SK-N-SH (cell line): ENCODE results near the gene CACNA2D3. TPM values are rescaled to one million over a fixed set of nuclear protein-coding genes. Genes with fewer than 3 reads are reported as not detected.
A peak's percentile ranks its signal among the peaks of the same experiment; 100 is the strongest.
"Not testable (repeated sequence)": the region's sequence is repeated elsewhere in the genome, so short reads cannot be mapped to it uniquely, and the experiment has no call there.

ENCODE experiments used
- CTCF ChIA-PET: fragments of 300-600, 350-600 bp; formaldehyde crosslinking; extraction: SDS; loops from one replicate; lab custom pipeline; 2021; lab: Yijun Ruan, JAX
- POLR2A ChIA-PET: fragments of 350-600 bp; sonication (Branson Sonifier 250); formaldehyde crosslinking; extraction: SDS; loops from one replicate; lab custom pipeline; 2020; ENCODE audit warnings: antibody characterized with exemption, inconsistent platforms; lab: Yijun Ruan, JAX
- DNase-seq: peaks from one replicate; pipeline ENCODE4 v3.0.0; 2012
- H2AFZ ChIP-seq: fragments of 200-600 bp; sonication (generic); 2 replicates; pipeline ENCODE4 v1.8.1; 2016; ENCODE audit warnings: antibody characterized with exemption, mild to moderate bottlenecking, low read depth
- H3F3A ChIP-seq: fragments of 200-600 bp; sonication (generic); replicated peaks from 2 replicates; pipeline ENCODE3; 2016; ENCODE audit warnings: antibody characterized with exemption, mild to moderate bottlenecking; ENCODE audit not compliant: insufficient read depth
- H3K27ac ChIP-seq, 2 experiments: fragments of 200-500 bp in 1 of 2; fragments of 200-600 bp in 1 of 2; sonication (Bioruptor generic) in 1 of 2; sonication (generic), shearing (Covaris generic) in 1 of 2; 2 replicates each; pipeline versions ENCODE4 v1.5.1 to v1.6.1; 2014 to 2016; ENCODE audit warnings: low read depth in 2 of 2, inconsistent platforms in 1 of 2, low read length in 1 of 2, mild to moderate bottlenecking in 1 of 2, mixed read lengths in 1 of 2
- H3K27me3 ChIP-seq: fragments of 200-600 bp; sonication (generic), shearing (Covaris generic); 2 replicates; pipeline ENCODE4 v1.6.1; 2016; ENCODE audit warnings: mixed run types; ENCODE audit not compliant: insufficient read depth
- H3K36me3 ChIP-seq, 2 experiments: fragments of 200-500 bp in 1 of 2; fragments of 200-600 bp in 1 of 2; sonication (Bioruptor generic) in 1 of 2; sonication (generic) in 1 of 2; replicated peaks in 1 of 2; 2 replicates each; pipeline versions ENCODE3 to v1.5.1; 2014 to 2016; ENCODE audit warnings: low read length in 1 of 2, mild to moderate bottlenecking in 1 of 2; ENCODE audit not compliant: insufficient read depth in 2 of 2, control insufficient read depth in 1 of 2
- H3K4me1 ChIP-seq, 2 experiments: fragments of 200-500 bp in 1 of 2; fragments of 200-600 bp in 1 of 2; sonication (Bioruptor generic) in 1 of 2; sonication (generic), shearing (Covaris generic) in 1 of 2; 2 replicates each; pipeline versions ENCODE4 v1.5.1 to v1.6.1; 2014 to 2016; ENCODE audit warnings: low read depth in 1 of 2, low read length in 1 of 2, mixed run types in 1 of 2; ENCODE audit not compliant: insufficient read depth in 2 of 2, control insufficient read depth in 1 of 2
- H3K4me2 ChIP-seq: fragments of 200-600 bp; sonication (generic), shearing (Covaris generic); 2 replicates; pipeline ENCODE4 v1.6.1; 2017; ENCODE audit warnings: mixed run types
- H3K4me3 ChIP-seq, 2 experiments: fragments of 200-500 bp in 1 of 2; fragments of 200-600 bp in 1 of 2; sonication (Bioruptor generic) in 1 of 2; sonication (generic), shearing (Covaris generic) in 1 of 2; 2 replicates each; pipeline versions ENCODE4 v1.5.1 to v1.8.1; 2014 to 2016; ENCODE audit warnings: low read depth in 2 of 2, inconsistent platforms in 1 of 2, low read length in 1 of 2, mild to moderate bottlenecking in 1 of 2, mixed read lengths in 1 of 2, moderate library complexity in 1 of 2
- H3K79me2 ChIP-seq: fragments of 200-600 bp; sonication (generic); 2 replicates; pipeline ENCODE4 v1.8.1; 2017; ENCODE audit warnings: mild to moderate bottlenecking; ENCODE audit not compliant: insufficient read depth
- H3K9ac ChIP-seq: fragments of 200-600 bp; sonication (generic); 2 replicates; pipeline ENCODE4 v1.6.1; 2017; ENCODE audit warnings: mixed run types
- H3K9me2 ChIP-seq: fragments of 200-600 bp; sonication (generic); 2 replicates; pipeline ENCODE4 v1.6.1; 2017; ENCODE audit warnings: mixed run types
- H3K9me3 ChIP-seq: fragments of 200-600 bp; sonication (generic); 2 replicates; pipeline ENCODE4 v1.6.1; 2017; ENCODE audit warnings: mixed run types, mild to moderate bottlenecking, moderate library complexity
- H4K20me1 ChIP-seq: fragments of 200-600 bp; sonication (generic); 2 replicates; pipeline ENCODE4 v1.6.1; 2017; ENCODE audit warnings: mild to moderate bottlenecking, mixed run types; ENCODE audit not compliant: insufficient read depth
- FOSL2 ChIP-seq: IDR thresholded peaks from 2 replicates; pipeline ENCODE4 v1.4.0; 2012; ENCODE audit warnings: low read depth, mild to moderate bottlenecking, moderate library complexity, borderline replicate concordance
- FOXM1 ChIP-seq: IDR thresholded peaks from 2 replicates; pipeline ENCODE4 v1.4.0; 2012; ENCODE audit warnings: low read depth, mild to moderate bottlenecking
- GABPA ChIP-seq: IDR thresholded peaks from 2 replicates; pipeline ENCODE4 v1.4.0; 2012; ENCODE audit warnings: low read depth, mild to moderate bottlenecking
- JUND ChIP-seq: IDR thresholded peaks from 2 replicates; pipeline ENCODE4 v1.4.0; 2012
- MEF2A ChIP-seq: IDR thresholded peaks from 2 replicates; pipeline ENCODE4 v1.4.0; 2012; ENCODE audit warnings: low read depth, borderline replicate concordance
- MXI1 ChIP-seq: IDR thresholded peaks from 2 replicates; pipeline ENCODE4 v1.6.1; 2012; ENCODE audit warnings: mild to moderate bottlenecking, low read depth, low read length, improper control_type of control experiment
- TEAD4 ChIP-seq: IDR thresholded peaks from 2 replicates; pipeline ENCODE4 v1.4.0; 2012; ENCODE audit warnings: mild to moderate bottlenecking, borderline replicate concordance; ENCODE audit not compliant: insufficient read depth
- WGBS: methylation state at CpG from one replicate; pipeline ENCODE4 v1.1.6; 2017; ENCODE audit warnings: low lambda C conversion rate; 5-methylcytosine and 5-hydroxymethylcytosine counted together
- polyA plus RNA-seq, 3 experiments: library from polyadenylated mRNA; depleted of rRNA; stranded (reverse); fragments of >200 nt; gene quantifications; 2 replicates each; pipeline ENCODE4 v1.2.3, GENCODE V29; 2012
- TF ChIP-seq, protein P1 (sequence below): fragments of 150-350 bp; IDR thresholded peaks from 2 replicates; pipeline ENCODE4 v1.6.1; 2017; ENCODE audit warnings: antibody characterized with exemption, low read length, low read depth, borderline replicate concordance
- TF ChIP-seq, protein P2 (sequence below): IDR thresholded peaks from 2 replicates; pipeline ENCODE4 v1.4.0; 2012; ENCODE audit warnings: low read depth, borderline replicate concordance

Gene CACNA2D3
- polyA plus RNA-seq, 1 of the 3 experiments (the other 2 are of a cell fraction), result 0.15 TPM

DNA sequence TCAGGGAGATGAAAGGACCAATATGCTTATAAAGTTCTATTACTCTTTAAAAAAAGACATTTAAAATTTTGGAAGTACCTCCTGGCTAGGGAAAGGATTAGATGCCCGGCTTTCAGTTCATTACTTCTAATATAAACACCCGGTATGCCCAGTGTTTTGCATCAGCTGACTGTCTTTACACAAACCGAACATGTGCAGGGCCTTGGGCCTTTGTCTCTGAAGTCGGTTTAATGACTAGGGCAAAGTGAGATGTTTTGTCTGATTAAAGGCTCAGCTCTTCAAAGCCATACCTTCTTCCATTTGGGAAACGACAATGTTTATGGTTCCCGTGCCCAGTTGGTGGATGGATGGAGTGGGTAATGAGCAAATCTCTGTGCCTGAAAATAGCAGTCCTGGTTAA is 984.8 kb downstream of the CACNA2D3 start:
- Histone ChIP-seq H2AFZ (no peak overlapping the region), H3K4me1 (no peaks in the 10 kb centered on the region), H3K4me3 (no peak overlapping the region), H4K20me1 (no peaks in the 10 kb centered on the region), H3K79me2 (no peaks in the 10 kb centered on the region), H3K9me3 (no peaks in the 10 kb centered on the region), H3F3A (peaks cover 7% of the 10 kb centered on the region), H3K9ac (no peak overlapping the region), H3K27ac (no peak overlapping the region), H3K4me2 (no peak overlapping the region), H3K27me3 (no peaks in the 10 kb centered on the region), H3K9me2 (no peaks in the 10 kb centered on the region), H3K36me3 (no peaks in the 10 kb centered on the region)
- WGBS, result 76% methylated on average over 6 of the region's 6 CpGs
- ChIA-PET CTCF (interaction anchor here (1.0 kb wide), 1 partner anchor 442 kb away, joined by 3 read pairs; no protein-coding TSS in a partner anchor), POLR2A (no interaction called here)
- TF ChIP-seq, protein P1, sequence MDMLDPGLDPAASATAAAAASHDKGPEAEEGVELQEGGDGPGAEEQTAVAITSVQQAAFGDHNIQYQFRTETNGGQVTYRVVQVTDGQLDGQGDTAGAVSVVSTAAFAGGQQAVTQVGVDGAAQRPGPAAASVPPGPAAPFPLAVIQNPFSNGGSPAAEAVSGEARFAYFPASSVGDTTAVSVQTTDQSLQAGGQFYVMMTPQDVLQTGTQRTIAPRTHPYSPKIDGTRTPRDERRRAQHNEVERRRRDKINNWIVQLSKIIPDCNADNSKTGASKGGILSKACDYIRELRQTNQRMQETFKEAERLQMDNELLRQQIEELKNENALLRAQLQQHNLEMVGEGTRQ, result no peak
- DNase-seq, result no peak

GRCh38 chr3:55111906-55112305 is 989.6 kb downstream of the CACNA2D3 start:
- H3K36me3 ChIP-seq, H3K4me2 ChIP-seq, CTCF ChIA-PET, H3K27me3 ChIP-seq, H3F3A ChIP-seq, H3K4me1 ChIP-seq, H3K79me2 ChIP-seq, H3K9me3 ChIP-seq, H4K20me1 ChIP-seq, H2AFZ ChIP-seq, H3K4me3 ChIP-seq, DNase-seq, POLR2A ChIA-PET, H3K9me2 ChIP-seq, H3K9ac ChIP-seq: not testable (repeated sequence)
- 52% methylated on average over 3 of the region's 3 CpGs for WGBS
- H3K27ac ChIP-seq, result peak overlapping the region in 1 of 2 experiments; percentile 33; a peak in 1 of 4 replicates

DNA sequence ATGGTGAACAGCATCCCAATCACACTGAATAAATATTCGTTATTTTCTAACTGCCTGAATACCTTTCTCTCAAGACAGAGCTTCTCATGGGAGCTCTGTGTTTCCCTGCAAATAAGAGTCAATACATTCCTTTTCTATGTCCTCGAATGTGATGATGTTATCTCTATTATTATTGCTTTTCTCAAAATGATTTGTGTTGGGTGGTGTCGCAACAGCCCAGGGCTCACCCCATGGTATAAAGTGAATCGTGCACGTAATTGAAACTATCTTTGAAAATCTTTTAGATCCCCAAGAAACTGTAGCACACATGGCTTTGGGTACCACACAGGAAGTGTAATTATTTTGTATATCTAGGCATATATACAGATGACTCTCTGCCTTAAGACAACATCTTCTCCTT is 996.1 kb downstream of the CACNA2D3 start:
- no peak overlapping the region for H3K27ac ChIP-seq
- no peaks in the 10 kb centered on the region; a peak in 1 of 4 replicates for H3K4me1 ChIP-seq
- CTCF ChIA-PET, result no interaction called here
- H4K20me1 ChIP-seq, result no peaks in the 10 kb centered on the region
- no peak for TF ChIP-seq MEF2A
- TF ChIP-seq, protein P2, sequence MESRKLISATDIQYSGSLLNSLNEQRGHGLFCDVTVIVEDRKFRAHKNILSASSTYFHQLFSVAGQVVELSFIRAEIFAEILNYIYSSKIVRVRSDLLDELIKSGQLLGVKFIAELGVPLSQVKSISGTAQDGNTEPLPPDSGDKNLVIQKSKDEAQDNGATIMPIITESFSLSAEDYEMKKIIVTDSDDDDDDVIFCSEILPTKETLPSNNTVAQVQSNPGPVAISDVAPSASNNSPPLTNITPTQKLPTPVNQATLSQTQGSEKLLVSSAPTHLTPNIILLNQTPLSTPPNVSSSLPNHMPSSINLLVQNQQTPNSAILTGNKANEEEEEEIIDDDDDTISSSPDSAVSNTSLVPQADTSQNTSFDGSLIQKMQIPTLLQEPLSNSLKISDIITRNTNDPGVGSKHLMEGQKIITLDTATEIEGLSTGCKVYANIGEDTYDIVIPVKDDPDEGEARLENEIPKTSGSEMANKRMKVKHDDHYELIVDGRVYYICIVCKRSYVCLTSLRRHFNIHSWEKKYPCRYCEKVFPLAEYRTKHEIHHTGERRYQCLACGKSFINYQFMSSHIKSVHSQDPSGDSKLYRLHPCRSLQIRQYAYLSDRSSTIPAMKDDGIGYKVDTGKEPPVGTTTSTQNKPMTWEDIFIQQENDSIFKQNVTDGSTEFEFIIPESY, result no peak
- no peak for TF ChIP-seq TEAD4
- no peak for TF ChIP-seq JUND
- TF ChIP-seq MXI1, result no peak
- no peak for TF ChIP-seq FOSL2
- TF ChIP-seq FOXM1, result no peak
- no peak for TF ChIP-seq GABPA
- TF ChIP-seq, all 33 proteins: peak for 0
- Histone ChIP-seq H3K4me2 (no peak overlapping the region), H3K27me3 (no peaks in the 10 kb centered on the region), H3K36me3 (no peaks in the 10 kb centered on the region), H3K79me2 (no peaks in the 10 kb centered on the region), H2AFZ (no peak overlapping the region), H3K9me2 (no peaks in the 10 kb centered on the region), H3F3A (no peaks in the 10 kb centered on the region), H3K4me3 (no peak overlapping the region), H3K9me3 (no peaks in the 10 kb centered on the region), H3K9ac (no peak overlapping the region)
- POLR2A ChIA-PET, result no interaction called here
- no peak for DNase-seq
- 74% methylated on average over 5 of the region's 5 CpGs for WGBS
